ENCODE measurements around the gene SP2.
"Not testable (repeated sequence)": the region's sequence is repeated elsewhere in the genome, so short reads cannot be mapped to it uniquely, and the experiment has no call there.

Gene SP2

GRCh38 chr17:47916489-47917208 lies 20.6 kb downstream of the SP2 start:
- no peak for FAIRE-seq
- DNase-seq (ENCODE audit: insufficient read length, low spot score): no peak
- TF ChIP-seq POU2F2 (IDR thresholded peaks at IDR 0.05; ENCODE audit: low read depth, low read length): no peak

GRCh38 chr17:47917581-47917980 lies 21.5 kb downstream of the SP2 start:
- no peak for TF ChIP-seq POLR2AphosphoS5 (IDR thresholded peaks at IDR 0.05; ENCODE audit: low read depth, low read length)
- no peak for TF ChIP-seq TAF1 (IDR thresholded peaks at IDR 0.05; ENCODE audit: low read depth, low read length)
- TF ChIP-seq PAX5 (IDR thresholded peaks at IDR 0.05; ENCODE audit: insufficient read depth, low read length, severe bottlenecking): no peak
- no peak for TF ChIP-seq POLR2A (IDR thresholded peaks at IDR 0.05; ENCODE audit: low read depth, low read length)
- no peak for TF ChIP-seq POU2F2 (IDR thresholded peaks at IDR 0.05; ENCODE audit: low read depth, low read length)
- no peak for TF ChIP-seq SPI1 (IDR thresholded peaks at IDR 0.05; ENCODE audit: low read depth, low read length)
- no peak for FAIRE-seq

GRCh38 chr17:47918006-47918405 lies 22.0 kb downstream of the SP2 start:
- DNase-seq (ENCODE audit: insufficient read length, low spot score) (no peak), FAIRE-seq (no peak)
- TF ChIP-seq SPI1 (IDR thresholded peaks at IDR 0.05; ENCODE audit: low read depth, low read length) (no peak), POU2F2 (IDR thresholded peaks at IDR 0.05; ENCODE audit: low read depth, low read length) (no peak), PAX5 (IDR thresholded peaks at IDR 0.05; ENCODE audit: insufficient read depth, low read length, severe bottlenecking) (no peak), TAF1 (IDR thresholded peaks at IDR 0.05; ENCODE audit: low read depth, low read length) (no peak), POLR2A (IDR thresholded peaks at IDR 0.05; ENCODE audit: low read depth, low read length) (no peak), POLR2AphosphoS5 (IDR thresholded peaks at IDR 0.05; ENCODE audit: low read depth, low read length) (no peak)

More at GRCh38 chr17:47917581-47917980, 21.5 kb downstream of the SP2 start:
- DNase-seq (ENCODE audit: insufficient read length, low spot score): no peak

- DNase-seq (ENCODE audit: insufficient read length, low spot score) (no peak), FAIRE-seq (no peak)
- TF ChIP-seq POLR2AphosphoS5 (IDR thresholded peaks at IDR 0.05; ENCODE audit: low read depth, low read length) (no peak), PAX5 (IDR thresholded peaks at IDR 0.05; ENCODE audit: insufficient read depth, low read length, severe bottlenecking) (no peak), POLR2A (IDR thresholded peaks at IDR 0.05; ENCODE audit: low read depth, low read length) (no peak), SPI1 (IDR thresholded peaks at IDR 0.05; ENCODE audit: low read depth, low read length) (no peak), TAF1 (IDR thresholded peaks at IDR 0.05; ENCODE audit: low read depth, low read length) (no peak), POU2F2 (IDR thresholded peaks at IDR 0.05; ENCODE audit: low read depth, low read length) (no peak)
Observed at GRCh38 chr17:47918991-47919390, 23.0 kb downstream of the SP2 start.

- FAIRE-seq; DNase-seq (ENCODE audit: insufficient read length, low spot score): not testable (repeated sequence)
Observed at GRCh38 chr17:47919889-47920288, 23.9 kb downstream of the SP2 start.

- TF ChIP-seq POLR2AphosphoS5 (IDR thresholded peaks at IDR 0.05; ENCODE audit: low read depth, low read length) (no peak), PAX5 (IDR thresholded peaks at IDR 0.05; ENCODE audit: insufficient read depth, low read length, severe bottlenecking) (no peak), POU2F2 (IDR thresholded peaks at IDR 0.05; ENCODE audit: low read depth, low read length) (no peak), SPI1 (IDR thresholded peaks at IDR 0.05; ENCODE audit: low read depth, low read length) (no peak), TAF1 (IDR thresholded peaks at IDR 0.05; ENCODE audit: low read depth, low read length) (no peak), POLR2A (IDR thresholded peaks at IDR 0.05; ENCODE audit: low read depth, low read length) (no peak)
- FAIRE-seq (no peak), DNase-seq (ENCODE audit: insufficient read length, low spot score) (no peak)
Observed at GRCh38 chr17:47924785-47925677, 29.0 kb downstream of the SP2 start.

- FAIRE-seq (no peak), DNase-seq (ENCODE audit: insufficient read length, low spot score) (no peak)
- TF ChIP-seq PAX5 (IDR thresholded peaks at IDR 0.05; ENCODE audit: insufficient read depth, low read length, severe bottlenecking) (no peak), POLR2AphosphoS5 (IDR thresholded peaks at IDR 0.05; ENCODE audit: low read depth, low read length) (no peak), POLR2A (IDR thresholded peaks at IDR 0.05; ENCODE audit: low read depth, low read length) (no peak), POU2F2 (IDR thresholded peaks at IDR 0.05; ENCODE audit: low read depth, low read length) (no peak), TAF1 (IDR thresholded peaks at IDR 0.05; ENCODE audit: low read depth, low read length) (no peak), SPI1 (IDR thresholded peaks at IDR 0.05; ENCODE audit: low read depth, low read length) (no peak)
Observed at GRCh38 chr17:47925678-47925988, 29.6 kb downstream of the SP2 start.

- DNase-seq (ENCODE audit: insufficient read length, low spot score) (no peak), FAIRE-seq (no peak)
- TF ChIP-seq PAX5 (IDR thresholded peaks at IDR 0.05; ENCODE audit: insufficient read depth, low read length, severe bottlenecking) (no peak), POU2F2 (IDR thresholded peaks at IDR 0.05; ENCODE audit: low read depth, low read length) (no peak), TAF1 (IDR thresholded peaks at IDR 0.05; ENCODE audit: low read depth, low read length) (no peak), POLR2AphosphoS5 (IDR thresholded peaks at IDR 0.05; ENCODE audit: low read depth, low read length) (no peak), SPI1 (IDR thresholded peaks at IDR 0.05; ENCODE audit: low read depth, low read length) (no peak), POLR2A (IDR thresholded peaks at IDR 0.05; ENCODE audit: low read depth, low read length) (no peak)
Observed at GRCh38 chr17:47927821-47928400, 31.9 kb downstream of the SP2 start.

GRCh38 chr17:47928415-47928814 lies 32.4 kb downstream of the SP2 start:
- TF ChIP-seq PAX5 (IDR thresholded peaks at IDR 0.05; ENCODE audit: insufficient read depth, low read length, severe bottlenecking): no peak
- no peak for TF ChIP-seq TAF1 (IDR thresholded peaks at IDR 0.05; ENCODE audit: low read depth, low read length)
- no peak for TF ChIP-seq SPI1 (IDR thresholded peaks at IDR 0.05; ENCODE audit: low read depth, low read length)
- no peak for TF ChIP-seq POLR2AphosphoS5 (IDR thresholded peaks at IDR 0.05; ENCODE audit: low read depth, low read length)
- DNase-seq (ENCODE audit: insufficient read length, low spot score) (no peak), FAIRE-seq (no peak)

Data from GM12891 (cell line).